Lung (tissue), 12 donors: Measurements from ENCODE around the gene COX6A2. TPM values are rescaled to one million over a fixed set of nuclear protein-coding genes. Genes with fewer than 3 reads are reported as not detected.

ENCODE experiments used
- ATAC-seq: fragments of 200-7000 bp; cut with Tn5 transposase; one replicate; pipeline ENCODE4 v1.9.1; 2020; ENCODE audit warnings: moderate number of reproducible peaks; ENCODE audit not compliant: insufficient read depth, low FRiP score
- DNase-seq, 3 donors: peaks; one replicate each; pipeline ENCODE4 v3.0.0-alpha.2; 2013 to 2017
- H3K27ac ChIP-seq, 2 donors: one replicate each; pipeline ENCODE4 v1.5.1; 2013; ENCODE audit warnings: mild to moderate bottlenecking in 2 of 2, moderate library complexity in 2 of 2, control low read depth in 1 of 2, inconsistent platforms in 1 of 2, low read depth in 1 of 2, low read length in 1 of 2
- H3K27me3 ChIP-seq, 3 donors: one replicate each; pipeline ENCODE4 v1.5.1; 2013; ENCODE audit warnings: low read length in 2 of 3; ENCODE audit not compliant: control insufficient read depth in 3 of 3, insufficient read depth in 3 of 3
- H3K36me3 ChIP-seq, 4 donors: one replicate each; pipeline ENCODE4 v1.5.1; 2013; ENCODE audit warnings: low read length in 4 of 4, mild to moderate bottlenecking in 1 of 4, moderate library complexity in 1 of 4; ENCODE audit not compliant: control insufficient read depth in 4 of 4, insufficient read depth in 4 of 4
- H3K4me1 ChIP-seq, 5 donors: one replicate each; pipeline ENCODE4 v1.5.1; 2013; ENCODE audit warnings: low read length in 5 of 5, mild to moderate bottlenecking in 2 of 5, moderate library complexity in 1 of 5; ENCODE audit not compliant: control insufficient read depth in 5 of 5, insufficient read depth in 5 of 5
- H3K4me3 ChIP-seq: one replicate; pipeline ENCODE4 v1.5.1; 2013; ENCODE audit warnings: mild to moderate bottlenecking, control low read depth, moderate library complexity
- H3K9ac ChIP-seq, 2 donors: one replicate each; pipeline ENCODE4 v1.5.1; 2013; ENCODE audit warnings: low read length in 2 of 2, control low read depth in 1 of 2; ENCODE audit not compliant: insufficient read depth in 1 of 2
- H3K9me3 ChIP-seq, 4 donors: one replicate each; pipeline ENCODE4 v1.5.1; 2013; ENCODE audit warnings: low read length in 3 of 4, mild to moderate bottlenecking in 1 of 4, moderate library complexity in 1 of 4; ENCODE audit not compliant: control insufficient read depth in 4 of 4, insufficient read depth in 3 of 4
- WGBS, 2 donors: extraction: QIAGEN DNeasy Blood & Tissue Kit; methylation state at CpG; one replicate each; pipeline ENCODE4 v1.1.7; 2013; 5-methylcytosine and 5-hydroxymethylcytosine counted together
- polyA plus RNA-seq, 2 donors: library from polyadenylated mRNA; stranded (reverse); fragments of 200-250 nt; gene quantifications; one replicate each; pipeline ENCODE4 v1.2.1, GENCODE V29; 2013
- total RNA-seq, 2 donors: library from RNA; depleted of rRNA in 1 of 2; stranded (reverse); fragments of >200 nt in 1 of 2; gene quantifications; one replicate each; pipeline ENCODE4 v1.2.1, GENCODE V29; 2014 to 2021
- TF ChIP-seq, protein P1 (sequence below): IDR thresholded peaks from 2 replicates; pipeline ENCODE4 v1.5.1; 2012; ENCODE audit warnings: mild to moderate bottlenecking; ENCODE audit errors: control extremely low read depth, extremely low read depth
- donor health status: control.
- donor health status: control.
- donor health status: Bipolar disorder and iron deficiency.
- donor health status: healthy.
- donor health status: DM: yes; HTN: yes; CAD: no.

COX6A2 gene
- total and polyA plus RNA-seq, 4 donors, result not detected

DNA sequence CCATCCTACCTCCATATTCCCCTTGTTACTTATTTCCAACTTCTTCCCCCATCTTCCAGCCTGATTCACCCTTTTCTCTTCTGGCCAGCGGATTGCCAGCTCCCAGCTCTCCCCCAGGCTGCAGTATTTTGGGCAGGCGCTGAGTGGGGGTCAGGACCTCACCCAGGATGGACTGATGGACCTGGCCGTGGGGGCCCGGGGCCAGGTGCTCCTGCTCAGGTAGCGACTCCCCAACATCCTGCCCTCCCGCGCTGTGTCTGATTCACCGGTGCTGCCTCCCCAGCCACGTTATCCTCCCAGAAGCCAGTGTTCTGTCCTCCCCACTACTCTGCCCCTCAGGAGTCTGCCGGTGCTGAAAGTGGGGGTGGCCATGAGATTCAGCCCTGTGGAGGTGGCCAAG lies 15.4 kb downstream of the COX6A2 start:
- no peak overlapping the region for H3K9ac ChIP-seq
- no peaks in the 10 kb centered on the region for H3K9me3 ChIP-seq
- H3K36me3 ChIP-seq, result no peaks in the 10 kb centered on the region
- no peak for ATAC-seq
- no peak overlapping the region for H3K27ac ChIP-seq
- no peaks in the 10 kb centered on the region for H3K4me1 ChIP-seq
- TF ChIP-seq, protein P1, sequence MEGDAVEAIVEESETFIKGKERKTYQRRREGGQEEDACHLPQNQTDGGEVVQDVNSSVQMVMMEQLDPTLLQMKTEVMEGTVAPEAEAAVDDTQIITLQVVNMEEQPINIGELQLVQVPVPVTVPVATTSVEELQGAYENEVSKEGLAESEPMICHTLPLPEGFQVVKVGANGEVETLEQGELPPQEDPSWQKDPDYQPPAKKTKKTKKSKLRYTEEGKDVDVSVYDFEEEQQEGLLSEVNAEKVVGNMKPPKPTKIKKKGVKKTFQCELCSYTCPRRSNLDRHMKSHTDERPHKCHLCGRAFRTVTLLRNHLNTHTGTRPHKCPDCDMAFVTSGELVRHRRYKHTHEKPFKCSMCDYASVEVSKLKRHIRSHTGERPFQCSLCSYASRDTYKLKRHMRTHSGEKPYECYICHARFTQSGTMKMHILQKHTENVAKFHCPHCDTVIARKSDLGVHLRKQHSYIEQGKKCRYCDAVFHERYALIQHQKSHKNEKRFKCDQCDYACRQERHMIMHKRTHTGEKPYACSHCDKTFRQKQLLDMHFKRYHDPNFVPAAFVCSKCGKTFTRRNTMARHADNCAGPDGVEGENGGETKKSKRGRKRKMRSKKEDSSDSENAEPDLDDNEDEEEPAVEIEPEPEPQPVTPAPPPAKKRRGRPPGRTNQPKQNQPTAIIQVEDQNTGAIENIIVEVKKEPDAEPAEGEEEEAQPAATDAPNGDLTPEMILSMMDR, result no peak
- H3K27me3 ChIP-seq, result peaks cover 0 to 7% (median 0%) of the 10 kb centered on the region in 3 donors
- DNase-seq, result no peak
- WGBS, 2 donors, result 87 to 88% methylated on average over 10 of the region's 10 CpGs
- no peak overlapping the region for H3K4me3 ChIP-seq

DNA sequence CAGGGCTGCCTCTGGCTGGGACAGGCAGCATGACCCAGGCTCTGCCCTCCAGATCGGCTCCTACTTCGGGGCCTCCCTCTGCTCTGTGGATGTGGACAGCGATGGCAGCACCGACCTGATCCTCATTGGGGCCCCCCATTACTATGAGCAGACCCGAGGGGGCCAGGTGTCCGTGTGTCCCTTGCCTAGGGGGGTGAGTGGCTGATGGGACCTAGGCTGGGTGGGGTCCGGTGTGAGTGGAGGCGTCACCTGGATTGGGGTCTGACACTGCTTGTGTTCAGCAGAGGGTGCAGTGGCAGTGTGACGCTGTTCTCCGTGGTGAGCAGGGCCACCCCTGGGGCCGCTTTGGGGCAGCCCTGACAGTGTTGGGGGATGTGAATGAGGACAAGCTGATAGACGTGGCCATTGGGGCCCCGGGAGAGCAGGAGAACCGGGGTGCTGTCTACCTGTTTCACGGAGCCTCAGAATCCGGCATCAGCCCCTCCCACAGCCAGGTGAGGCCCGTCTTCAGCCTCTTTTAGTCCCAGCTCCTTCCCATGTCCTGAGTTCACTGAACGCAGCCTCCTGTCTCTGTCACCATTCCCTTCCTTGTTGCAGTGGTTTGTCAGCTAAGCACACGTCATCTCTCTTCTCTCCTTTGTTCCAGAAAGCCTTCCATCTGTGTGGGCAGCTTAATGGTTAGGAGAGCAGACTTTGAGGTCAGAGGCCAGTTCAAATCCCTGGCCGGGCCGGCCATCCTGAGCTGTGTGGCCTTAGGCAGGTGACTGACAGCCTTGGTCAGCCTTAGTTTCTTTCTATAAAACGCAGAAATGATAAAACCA lies 16.9 kb downstream of the COX6A2 start:
- H3K4me1 ChIP-seq, result no peaks in the 10 kb centered on the region
- peaks cover 0 to 7% (median 0%) of the 10 kb centered on the region in 3 donors for H3K27me3 ChIP-seq
- WGBS, 2 donors, result 75 to 85% methylated on average over 19 to 22 of the region's 22 CpGs
- no peaks in the 10 kb centered on the region for H3K9me3 ChIP-seq
- H3K9ac ChIP-seq, result no peak overlapping the region
- H3K27ac ChIP-seq, result no peak overlapping the region
- no peak overlapping the region for H3K4me3 ChIP-seq
- H3K36me3 ChIP-seq, result no peaks in the 10 kb centered on the region
- DNase-seq (no peak), ATAC-seq (no peak)
- TF ChIP-seq, protein P1, result no peak

DNA sequence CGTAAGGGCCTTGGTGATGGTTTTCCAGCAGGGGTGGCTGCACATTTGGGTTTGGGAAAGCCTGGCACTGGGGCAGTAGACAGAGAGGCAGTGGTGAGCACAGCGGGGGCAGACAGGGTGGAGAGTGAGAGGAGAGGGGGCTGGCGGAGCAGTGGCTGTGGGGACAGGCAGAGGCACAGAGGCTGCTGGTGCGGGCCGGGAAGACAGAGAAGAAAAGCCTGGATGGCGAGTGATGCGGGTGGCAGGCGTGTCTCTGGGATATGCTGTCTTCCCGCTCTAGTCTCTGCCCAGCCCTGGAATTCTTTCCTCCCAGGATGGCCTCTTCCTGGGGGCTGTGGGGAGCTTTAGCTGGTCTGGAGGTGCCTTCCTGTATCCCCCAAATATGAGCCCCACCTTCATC lies 18.1 kb downstream of the COX6A2 start:
- ATAC-seq (no peak), DNase-seq (no peak)
- Histone ChIP-seq H3K4me3 (no peak overlapping the region), H3K36me3 (no peaks in the 10 kb centered on the region), H3K9ac (no peak overlapping the region), H3K4me1 (no peaks in the 10 kb centered on the region), H3K9me3 (no peaks in the 10 kb centered on the region), H3K27ac (no peak overlapping the region), H3K27me3 (peaks cover 0 to 9% (median 0%) of the 10 kb centered on the region in 3 donors)
- TF ChIP-seq, protein P1, result no peak
- WGBS, 2 donors, result 77 to 86% methylated on average over 9 of the region's 9 CpGs

DNA sequence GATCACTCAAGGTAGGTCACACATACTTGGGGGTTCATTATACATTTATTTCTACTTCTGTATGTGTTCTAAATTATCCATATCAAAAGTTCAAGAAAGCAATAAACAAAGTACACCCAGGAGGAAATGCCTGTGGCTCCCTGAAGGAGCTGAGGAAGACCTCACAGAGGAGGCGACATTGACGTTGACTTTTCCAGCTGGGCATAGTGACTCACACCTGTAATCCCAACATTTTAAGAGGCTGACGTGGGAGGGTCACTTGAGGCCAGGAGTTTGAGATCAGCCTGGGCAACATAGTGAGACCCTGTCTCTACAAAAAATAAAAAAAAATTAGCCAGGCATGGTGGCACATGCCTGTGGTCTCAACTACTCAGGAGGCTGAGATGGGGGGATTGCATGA lies 18.7 kb downstream of the COX6A2 start:
- TF ChIP-seq, protein P1, result no peak
- DNase-seq, result no peak
- WGBS, 2 donors, result 45 to 68% methylated on average over 3 of the region's 3 CpGs

More for the DNA sequence above, 18.7 kb downstream of the COX6A2 start:
- no peak for ATAC-seq
- H3K9me3 ChIP-seq, result no peaks in the 10 kb centered on the region
- H3K4me3 ChIP-seq, result no peak overlapping the region
- H3K4me1 ChIP-seq, result no peaks in the 10 kb centered on the region
- peaks cover 0 to 9% (median 0%) of the 10 kb centered on the region in 3 donors for H3K27me3 ChIP-seq
- no peak overlapping the region for H3K9ac ChIP-seq
- no peak overlapping the region for H3K27ac ChIP-seq
- no peaks in the 10 kb centered on the region for H3K36me3 ChIP-seq
